Esophagus muscularis mucosa (tissue), 4 donors: ENCODE results near the gene DOCK10.

ENCODE experiments used
- EP300 ChIP-seq: sonication (generic); formaldehyde crosslinking; IDR thresholded peaks from one replicate; pipeline ENCODE4 v1.6.1; 2017; ENCODE audit warnings: antibody characterized with exemption
- POLR2A ChIP-seq: fragments of 450-650 bp; IDR thresholded peaks from one replicate; pipeline ENCODE4 v1.6.1; 2017; ENCODE audit warnings: antibody characterized with exemption, moderate library complexity, mild to moderate bottlenecking, low read depth
- TF ChIP-seq, protein P1 (sequence below), 3 experiments: fragments of 200-600 bp in 2 of 3; fragments of 450-650 bp in 1 of 3; sonication (generic) in 2 of 3; IDR thresholded peaks; one replicate each; pipeline ENCODE4 v1.5.1; 2017 to 2019; ENCODE audit warnings: antibody characterized with exemption in 3 of 3, mild to moderate bottlenecking in 2 of 3, moderate library complexity in 1 of 3

DNA sequence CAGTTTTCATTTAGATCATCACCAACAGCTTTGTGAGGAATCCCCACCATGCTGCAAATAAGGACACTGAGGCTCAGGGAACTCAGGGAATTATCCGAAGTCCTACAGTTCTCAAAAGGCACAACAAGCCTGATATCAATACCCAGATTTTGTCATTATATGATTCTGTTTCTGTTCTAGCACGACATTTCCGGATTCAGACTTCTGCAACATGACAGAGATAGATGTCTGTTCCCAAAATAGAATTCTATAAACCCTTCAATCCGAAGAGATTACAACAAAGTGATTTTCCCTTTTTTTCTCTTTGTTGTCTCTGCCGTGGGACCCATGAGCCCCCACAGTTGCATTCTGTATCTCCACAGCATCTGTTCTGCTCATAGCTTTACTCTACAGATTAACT lies 72.0 kb downstream of the DOCK10 start:
- no peak for TF ChIP-seq POLR2A
- TF ChIP-seq, protein P1, sequence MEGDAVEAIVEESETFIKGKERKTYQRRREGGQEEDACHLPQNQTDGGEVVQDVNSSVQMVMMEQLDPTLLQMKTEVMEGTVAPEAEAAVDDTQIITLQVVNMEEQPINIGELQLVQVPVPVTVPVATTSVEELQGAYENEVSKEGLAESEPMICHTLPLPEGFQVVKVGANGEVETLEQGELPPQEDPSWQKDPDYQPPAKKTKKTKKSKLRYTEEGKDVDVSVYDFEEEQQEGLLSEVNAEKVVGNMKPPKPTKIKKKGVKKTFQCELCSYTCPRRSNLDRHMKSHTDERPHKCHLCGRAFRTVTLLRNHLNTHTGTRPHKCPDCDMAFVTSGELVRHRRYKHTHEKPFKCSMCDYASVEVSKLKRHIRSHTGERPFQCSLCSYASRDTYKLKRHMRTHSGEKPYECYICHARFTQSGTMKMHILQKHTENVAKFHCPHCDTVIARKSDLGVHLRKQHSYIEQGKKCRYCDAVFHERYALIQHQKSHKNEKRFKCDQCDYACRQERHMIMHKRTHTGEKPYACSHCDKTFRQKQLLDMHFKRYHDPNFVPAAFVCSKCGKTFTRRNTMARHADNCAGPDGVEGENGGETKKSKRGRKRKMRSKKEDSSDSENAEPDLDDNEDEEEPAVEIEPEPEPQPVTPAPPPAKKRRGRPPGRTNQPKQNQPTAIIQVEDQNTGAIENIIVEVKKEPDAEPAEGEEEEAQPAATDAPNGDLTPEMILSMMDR (IDR thresholded peaks at IDR 0.05) = no peak
- no peak for TF ChIP-seq EP300
